ENCODE data around the gene PMM2.

The PMM2 gene

GRCh38 chr16:8818504-8819270 lies 21.0 kb downstream of the PMM2 start:
- no peak for TF ChIP-seq CTCF (IDR thresholded peaks at IDR 0.05; ENCODE audit: low read depth, low read length)
- no peak for DNase-seq (ENCODE audit: extremely low read depth, low read depth)

DNA sequence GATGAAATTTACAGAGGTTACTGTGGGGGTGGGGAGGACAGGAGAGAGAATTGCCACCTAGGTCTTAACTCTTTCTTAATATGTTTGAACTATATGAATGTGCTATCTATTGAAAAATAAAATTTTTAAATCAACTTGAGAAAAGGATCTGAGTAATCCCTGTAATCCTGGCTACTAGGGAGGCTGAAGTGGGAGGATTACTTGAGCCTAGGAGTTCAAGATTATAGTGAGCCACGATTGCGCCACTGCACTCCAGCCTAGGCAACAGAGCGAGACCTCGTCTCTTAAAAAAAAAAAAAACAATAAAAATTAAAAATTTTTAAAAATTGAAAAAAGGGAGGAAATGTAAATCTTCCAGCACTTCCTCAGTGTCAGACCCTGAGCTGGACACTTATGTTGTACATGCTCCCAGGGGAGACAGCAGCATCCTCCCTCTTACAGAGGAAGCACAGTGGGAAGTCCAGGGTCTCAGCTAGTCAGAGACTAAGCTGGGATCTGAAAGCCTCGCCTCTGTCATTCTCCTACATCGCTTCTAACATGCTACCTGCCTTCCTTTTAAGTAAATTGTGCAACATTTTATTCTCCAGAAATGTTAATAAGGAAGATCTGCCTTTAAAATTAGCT lies 21.9 kb downstream of the PMM2 start:
- no peak for TF ChIP-seq CTCF (IDR thresholded peaks at IDR 0.05; ENCODE audit: low read depth, low read length)
- DNase-seq (ENCODE audit: extremely low read depth, low read depth): no peak

DNA sequence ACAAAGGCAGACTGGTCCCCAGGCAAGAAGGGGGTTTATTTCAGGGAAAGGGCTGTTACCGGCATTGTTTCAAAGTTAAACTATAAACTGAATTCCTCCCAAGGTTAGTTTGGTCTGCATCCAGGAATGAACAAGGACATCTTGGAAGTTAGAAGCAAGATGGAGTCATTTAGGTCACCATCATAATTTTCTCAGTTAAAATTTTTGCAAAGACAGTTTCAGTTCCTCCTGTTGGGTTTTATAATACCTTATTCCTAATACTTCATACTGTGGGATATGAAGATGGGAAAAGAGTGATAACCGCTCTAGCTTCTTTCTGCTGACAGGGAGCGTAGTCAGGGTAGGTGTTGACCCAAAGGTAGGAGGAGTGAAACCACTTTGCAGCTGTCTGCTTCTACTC lies 24.8 kb downstream of the PMM2 start:
- DNase-seq (ENCODE audit: extremely low read depth, low read depth): no peak
- TF ChIP-seq CTCF (IDR thresholded peaks at IDR 0.05; ENCODE audit: low read depth, low read length): no peak

DNA sequence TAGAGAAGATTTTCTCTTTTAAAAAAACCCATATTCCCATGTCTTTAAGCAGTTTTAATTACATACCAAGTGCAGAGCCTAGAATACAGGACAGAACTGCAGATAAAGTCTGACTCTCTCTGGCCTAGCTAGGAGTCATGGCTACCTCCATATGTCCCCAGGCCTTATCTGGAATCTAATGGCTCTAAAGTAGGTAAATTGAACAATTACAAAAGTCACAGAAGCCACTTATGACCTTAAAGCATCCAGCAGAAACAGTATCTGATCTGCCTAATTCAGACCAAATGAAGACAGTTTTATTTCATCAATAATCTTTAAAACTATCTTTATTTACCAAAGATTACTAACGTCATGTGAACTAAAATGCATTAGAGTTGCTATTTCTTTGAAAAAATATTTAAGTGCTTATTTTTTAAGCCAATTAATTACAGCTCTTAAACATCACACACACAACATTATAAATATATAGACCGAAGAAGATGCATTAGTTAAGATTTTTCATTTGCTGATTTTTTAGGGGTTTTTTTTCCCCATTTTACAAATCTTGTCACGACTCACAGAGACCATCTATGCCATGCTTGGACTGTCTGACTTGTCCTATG lies 28.7 kb downstream of the PMM2 start:
- no peak for TF ChIP-seq CTCF (IDR thresholded peaks at IDR 0.05; ENCODE audit: low read depth, low read length)
- DNase-seq (ENCODE audit: extremely low read depth, low read depth): no peak

- no peak for DNase-seq (ENCODE audit: extremely low read depth, low read depth)
- no peak for TF ChIP-seq CTCF (IDR thresholded peaks at IDR 0.05; ENCODE audit: low read depth, low read length)
These were observed 31.0 kb downstream of the PMM2 start for GRCh38 chr16:8828541-8829165.

- no peak for TF ChIP-seq CTCF (IDR thresholded peaks at IDR 0.05; ENCODE audit: low read depth, low read length)
- no peak for DNase-seq (ENCODE audit: extremely low read depth, low read depth)
These were observed 33.8 kb downstream of the PMM2 start for GRCh38 chr16:8831450-8831849.
